Gastroesophageal sphincter (tissue), 3 donors: ENCODE data around the gene GPR151.

ENCODE experiments used
- POLR2A ChIP-seq, 2 donors: fragments of 450-650 bp; IDR thresholded peaks; one replicate each; pipeline ENCODE4 v1.6.1; 2017; ENCODE audit warnings: antibody characterized with exemption in 2 of 2, mild to moderate bottlenecking in 2 of 2, moderate library complexity in 1 of 2
- POLR2AphosphoS5 ChIP-seq: sonication (generic); formaldehyde crosslinking; IDR thresholded peaks from one replicate; pipeline ENCODE4 v1.6.1; 2017; ENCODE audit warnings: antibody characterized with exemption
- TF ChIP-seq, protein P1 (sequence below), 4 experiments: fragments of 200-600 bp in 2 of 4; fragments of 450-650 bp in 2 of 4; sonication (generic) in 1 of 4; IDR thresholded peaks; one replicate each; pipeline ENCODE4 v1.5.1; 2017 to 2019; ENCODE audit warnings: antibody characterized with exemption in 4 of 4, mild to moderate bottlenecking in 2 of 4, moderate library complexity in 2 of 4

GRCh38 chr5:146467760-146468159 lies 48.2 kb downstream of the GPR151 start:
- TF ChIP-seq, protein P1, sequence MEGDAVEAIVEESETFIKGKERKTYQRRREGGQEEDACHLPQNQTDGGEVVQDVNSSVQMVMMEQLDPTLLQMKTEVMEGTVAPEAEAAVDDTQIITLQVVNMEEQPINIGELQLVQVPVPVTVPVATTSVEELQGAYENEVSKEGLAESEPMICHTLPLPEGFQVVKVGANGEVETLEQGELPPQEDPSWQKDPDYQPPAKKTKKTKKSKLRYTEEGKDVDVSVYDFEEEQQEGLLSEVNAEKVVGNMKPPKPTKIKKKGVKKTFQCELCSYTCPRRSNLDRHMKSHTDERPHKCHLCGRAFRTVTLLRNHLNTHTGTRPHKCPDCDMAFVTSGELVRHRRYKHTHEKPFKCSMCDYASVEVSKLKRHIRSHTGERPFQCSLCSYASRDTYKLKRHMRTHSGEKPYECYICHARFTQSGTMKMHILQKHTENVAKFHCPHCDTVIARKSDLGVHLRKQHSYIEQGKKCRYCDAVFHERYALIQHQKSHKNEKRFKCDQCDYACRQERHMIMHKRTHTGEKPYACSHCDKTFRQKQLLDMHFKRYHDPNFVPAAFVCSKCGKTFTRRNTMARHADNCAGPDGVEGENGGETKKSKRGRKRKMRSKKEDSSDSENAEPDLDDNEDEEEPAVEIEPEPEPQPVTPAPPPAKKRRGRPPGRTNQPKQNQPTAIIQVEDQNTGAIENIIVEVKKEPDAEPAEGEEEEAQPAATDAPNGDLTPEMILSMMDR (IDR thresholded peaks at IDR 0.05): no peak
- TF ChIP-seq POLR2A (IDR thresholded peaks at IDR 0.05) (no peak), POLR2AphosphoS5 (no peak)
